GM23338 (cell line): ENCODE results near the gene PDHX.

ENCODE experiments used
- POLR2AphosphoS5 ChIP-seq: IDR thresholded peaks from 2 replicates; pipeline ENCODE4 v1.6.1; 2016; ENCODE audit warnings: antibody characterized with exemption, low read depth
- TF ChIP-seq, protein P1 (sequence below), 2 experiments: fragments of 200-600 bp in 1 of 2; sonication (generic) in 1 of 2; conservative IDR thresholded peaks; 2 replicates each; pipeline versions ENCODE4 v1.5.1 to v1.6.1; 2016 to 2017; ENCODE audit warnings: antibody characterized with exemption in 2 of 2, low read depth in 2 of 2, mild to moderate bottlenecking in 2 of 2, moderate library complexity in 1 of 2

DNA sequence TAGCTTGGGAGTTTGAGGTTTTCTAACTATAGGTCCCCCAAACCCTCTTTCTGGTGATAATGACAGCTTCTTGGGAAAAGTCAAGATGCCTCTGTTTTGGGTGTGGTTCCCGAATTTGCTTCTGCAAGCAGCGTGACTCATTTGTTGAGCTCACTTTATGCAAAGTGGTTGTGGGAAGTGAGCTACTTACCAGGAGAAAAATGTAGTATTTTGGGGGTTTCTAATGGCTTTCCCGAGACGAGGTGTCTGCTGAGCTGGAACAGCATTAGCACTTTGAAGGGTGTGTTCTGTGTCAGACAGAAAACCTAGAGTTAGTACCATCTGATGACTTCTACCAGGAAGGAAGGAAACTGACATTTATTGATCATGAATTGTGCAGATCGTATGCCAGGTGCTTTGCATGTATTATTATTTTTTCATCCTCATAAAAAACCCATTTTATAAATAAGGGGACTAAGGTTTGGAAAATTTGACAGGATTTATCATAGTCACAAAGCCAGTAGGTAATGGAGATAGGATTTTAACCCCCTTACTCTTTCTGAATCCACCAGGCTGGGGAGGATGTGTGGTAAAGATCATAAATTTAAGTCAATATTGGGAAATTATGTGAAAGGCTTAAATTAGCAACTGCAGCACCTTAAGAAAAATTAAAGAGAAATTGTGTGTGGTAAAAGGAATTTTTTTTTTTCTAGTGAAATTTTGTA is 113.7 kb downstream of the PDHX start:
- TF ChIP-seq POLR2AphosphoS5: no peak
- TF ChIP-seq, protein P1, sequence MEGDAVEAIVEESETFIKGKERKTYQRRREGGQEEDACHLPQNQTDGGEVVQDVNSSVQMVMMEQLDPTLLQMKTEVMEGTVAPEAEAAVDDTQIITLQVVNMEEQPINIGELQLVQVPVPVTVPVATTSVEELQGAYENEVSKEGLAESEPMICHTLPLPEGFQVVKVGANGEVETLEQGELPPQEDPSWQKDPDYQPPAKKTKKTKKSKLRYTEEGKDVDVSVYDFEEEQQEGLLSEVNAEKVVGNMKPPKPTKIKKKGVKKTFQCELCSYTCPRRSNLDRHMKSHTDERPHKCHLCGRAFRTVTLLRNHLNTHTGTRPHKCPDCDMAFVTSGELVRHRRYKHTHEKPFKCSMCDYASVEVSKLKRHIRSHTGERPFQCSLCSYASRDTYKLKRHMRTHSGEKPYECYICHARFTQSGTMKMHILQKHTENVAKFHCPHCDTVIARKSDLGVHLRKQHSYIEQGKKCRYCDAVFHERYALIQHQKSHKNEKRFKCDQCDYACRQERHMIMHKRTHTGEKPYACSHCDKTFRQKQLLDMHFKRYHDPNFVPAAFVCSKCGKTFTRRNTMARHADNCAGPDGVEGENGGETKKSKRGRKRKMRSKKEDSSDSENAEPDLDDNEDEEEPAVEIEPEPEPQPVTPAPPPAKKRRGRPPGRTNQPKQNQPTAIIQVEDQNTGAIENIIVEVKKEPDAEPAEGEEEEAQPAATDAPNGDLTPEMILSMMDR (conservative IDR thresholded peaks at IDR 0.05; ENCODE audit: low read depth in 2 of 2): no peak
